ENCODE results near the gene SCAPER.

SCAPER gene

DNA sequence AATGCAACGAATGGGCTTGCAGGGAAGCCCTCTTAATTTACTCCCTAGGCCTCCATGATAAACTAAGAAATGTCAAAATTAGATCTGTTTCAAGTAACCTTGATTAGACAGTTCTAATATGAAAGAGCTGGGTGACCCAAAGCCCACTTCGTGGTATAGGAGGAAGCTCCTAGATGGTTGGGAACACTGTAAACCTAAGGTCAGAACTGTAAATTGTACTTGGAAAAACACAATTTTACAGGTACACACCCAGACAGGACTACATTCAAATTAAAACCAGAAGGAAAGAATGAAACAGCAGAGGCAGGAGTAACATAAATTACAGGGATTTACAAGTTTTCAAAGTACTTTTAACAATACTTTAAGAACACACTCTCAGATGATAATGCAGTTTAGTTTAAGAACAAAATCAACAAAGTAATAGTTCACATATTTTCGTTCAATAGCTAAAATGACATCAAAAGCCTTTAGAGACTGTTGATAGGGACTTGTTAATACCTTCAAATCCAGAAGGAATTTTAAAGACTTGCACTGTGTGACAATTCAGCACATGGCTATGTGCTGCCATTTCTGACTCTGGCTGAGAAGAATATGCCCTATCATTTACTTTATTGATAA, 550.2 kb downstream of the SCAPER start:
- no peaks in the 10 kb centered on the region for H3K4me1 ChIP-seq (ENCODE audit: control insufficient read depth, insufficient read depth, low read length)
- no peak overlapping the region for H3K9ac ChIP-seq (ENCODE audit: low read length in 2 of 2)
- H3K4me3 ChIP-seq (ENCODE audit: low read length in 2 of 2) = no peak overlapping the region
- no peaks in the 10 kb centered on the region for H3K9me3 ChIP-seq (ENCODE audit: control insufficient read depth in 2 of 2, low read length in 2 of 2)
- no peaks in the 10 kb centered on the region for H3K36me3 ChIP-seq (ENCODE audit: control insufficient read depth in 2 of 2, insufficient read depth in 2 of 2, low read length in 2 of 2)
- no peak overlapping the region for H3K27ac ChIP-seq (ENCODE audit: low read length)
- H3K27me3 ChIP-seq (ENCODE audit: control insufficient read depth in 1 of 2, insufficient read depth in 2 of 2, low read length in 2 of 2) = no peaks in the 10 kb centered on the region

DNA sequence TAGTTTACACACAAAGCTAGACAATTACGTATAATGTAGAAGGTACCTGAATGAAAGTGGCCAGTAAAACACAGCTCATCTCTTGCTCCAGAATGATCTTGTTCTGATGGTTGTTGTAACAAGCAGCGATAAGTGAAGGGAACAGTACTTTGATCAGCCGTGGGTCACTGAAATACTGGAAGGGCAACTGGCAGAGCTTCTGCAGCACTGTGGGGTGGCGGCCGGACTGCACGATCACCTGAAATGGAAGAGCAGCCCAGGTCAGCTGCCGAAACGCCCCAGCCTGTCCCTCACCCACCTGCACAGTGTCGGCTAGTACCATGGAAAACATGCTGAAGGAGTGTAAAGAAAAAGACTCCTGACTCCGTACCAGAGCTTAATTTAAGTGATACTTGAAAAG, 551.2 kb downstream of the SCAPER start:
- Histone ChIP-seq H3K27ac (ENCODE audit: low read length) (no peak overlapping the region), H3K4me1 (ENCODE audit: control insufficient read depth, insufficient read depth, low read length) (no peaks in the 10 kb centered on the region), H3K36me3 (ENCODE audit: control insufficient read depth in 2 of 2, insufficient read depth in 2 of 2, low read length in 2 of 2) (no peaks in the 10 kb centered on the region), H3K4me3 (ENCODE audit: low read length in 2 of 2) (peak overlapping the region; percentile 29 to 41), H3K27me3 (ENCODE audit: control insufficient read depth in 1 of 2, insufficient read depth in 2 of 2, low read length in 2 of 2) (no peaks in the 10 kb centered on the region), H3K9ac (ENCODE audit: low read length in 2 of 2) (peak overlapping the region in 1 of 2 donors; percentile 6), H3K9me3 (ENCODE audit: control insufficient read depth in 2 of 2, low read length in 2 of 2) (no peaks in the 10 kb centered on the region)

DNA sequence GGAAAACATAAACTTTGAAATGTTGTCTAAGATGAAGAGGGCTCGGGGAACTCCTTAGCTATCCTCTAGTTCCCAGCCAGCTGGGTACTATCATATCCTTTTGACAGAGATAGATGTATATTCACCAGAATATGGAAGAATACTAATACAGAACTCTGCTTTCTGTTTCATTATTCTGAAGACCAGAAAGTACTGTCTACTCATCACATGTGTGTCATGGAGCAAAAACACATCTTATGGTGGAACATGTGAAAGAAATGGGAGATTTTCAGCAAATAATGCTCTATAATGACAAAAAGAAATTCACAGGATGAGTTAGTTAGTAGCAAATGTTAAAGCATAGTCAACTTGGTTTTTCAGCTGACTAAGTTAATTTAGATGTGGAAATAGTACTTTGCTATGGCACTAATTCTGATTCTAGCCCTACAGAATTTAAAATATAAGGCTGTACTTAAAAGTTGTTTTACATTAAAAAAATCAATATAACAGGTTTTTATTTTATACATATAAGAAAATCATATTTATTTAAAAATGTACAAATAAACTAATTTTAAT, 552.0 kb downstream of the SCAPER start:
- Histone ChIP-seq H3K4me3 (ENCODE audit: low read length in 2 of 2) (peak overlapping the region in 1 of 2 donors; percentile 48), H3K9me3 (ENCODE audit: control insufficient read depth in 2 of 2, low read length in 2 of 2) (no peaks in the 10 kb centered on the region), H3K36me3 (ENCODE audit: control insufficient read depth in 2 of 2, insufficient read depth in 2 of 2, low read length in 2 of 2) (no peaks in the 10 kb centered on the region), H3K27me3 (ENCODE audit: control insufficient read depth in 1 of 2, insufficient read depth in 2 of 2, low read length in 2 of 2) (no peaks in the 10 kb centered on the region), H3K27ac (ENCODE audit: low read length) (no peak overlapping the region), H3K9ac (ENCODE audit: low read length in 2 of 2) (no peak overlapping the region), H3K4me1 (ENCODE audit: control insufficient read depth, insufficient read depth, low read length) (no peaks in the 10 kb centered on the region)

DNA sequence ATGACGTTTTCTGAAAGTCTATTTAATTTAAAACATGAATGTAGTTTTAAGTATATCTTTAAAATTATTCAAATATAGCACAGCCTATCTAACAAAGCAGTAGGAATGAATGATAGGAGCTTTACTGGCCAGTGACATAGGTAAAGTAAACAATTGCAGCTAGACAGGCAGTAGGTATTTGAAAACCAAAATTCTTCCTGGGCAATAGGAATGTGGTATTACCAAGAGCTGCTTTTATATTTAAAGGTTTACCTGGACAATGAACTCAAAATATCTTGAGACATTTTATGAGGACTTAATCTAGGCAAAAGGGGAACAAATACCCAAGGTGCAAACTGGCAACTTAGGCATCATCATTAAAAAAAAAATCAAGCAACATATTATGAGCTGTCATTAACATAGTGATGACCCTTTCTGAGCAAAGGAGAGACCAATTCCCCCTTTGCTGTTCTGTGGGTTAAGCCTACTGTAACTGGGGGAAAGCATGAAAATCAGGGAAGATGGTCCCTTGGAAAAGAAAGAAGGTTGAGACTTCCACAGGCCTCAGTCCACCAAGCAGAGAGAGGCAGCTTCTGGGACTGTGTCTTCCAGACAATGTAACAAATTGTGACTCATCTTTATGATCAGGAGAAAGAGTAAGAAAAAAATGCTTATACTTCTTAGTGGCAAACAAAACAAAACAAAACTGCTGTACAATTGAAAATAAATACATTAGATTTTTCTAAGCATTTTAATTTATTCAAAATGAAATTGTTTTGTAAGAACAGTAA, 555.7 kb downstream of the SCAPER start:
- H3K4me1 ChIP-seq (ENCODE audit: control insufficient read depth, insufficient read depth, low read length) = peaks cover 12% of the 10 kb centered on the region
- no peak overlapping the region for H3K27ac ChIP-seq (ENCODE audit: low read length)
- no peaks in the 10 kb centered on the region for H3K36me3 ChIP-seq (ENCODE audit: control insufficient read depth in 2 of 2, insufficient read depth in 2 of 2, low read length in 2 of 2)
- no peaks in the 10 kb centered on the region for H3K27me3 ChIP-seq (ENCODE audit: control insufficient read depth in 1 of 2, insufficient read depth in 2 of 2, low read length in 2 of 2)
- H3K9me3 ChIP-seq (ENCODE audit: control insufficient read depth in 2 of 2, low read length in 2 of 2) = no peaks in the 10 kb centered on the region
- no peak overlapping the region for H3K9ac ChIP-seq (ENCODE audit: low read length in 2 of 2)
- no peak overlapping the region for H3K4me3 ChIP-seq (ENCODE audit: low read length in 2 of 2)

DNA sequence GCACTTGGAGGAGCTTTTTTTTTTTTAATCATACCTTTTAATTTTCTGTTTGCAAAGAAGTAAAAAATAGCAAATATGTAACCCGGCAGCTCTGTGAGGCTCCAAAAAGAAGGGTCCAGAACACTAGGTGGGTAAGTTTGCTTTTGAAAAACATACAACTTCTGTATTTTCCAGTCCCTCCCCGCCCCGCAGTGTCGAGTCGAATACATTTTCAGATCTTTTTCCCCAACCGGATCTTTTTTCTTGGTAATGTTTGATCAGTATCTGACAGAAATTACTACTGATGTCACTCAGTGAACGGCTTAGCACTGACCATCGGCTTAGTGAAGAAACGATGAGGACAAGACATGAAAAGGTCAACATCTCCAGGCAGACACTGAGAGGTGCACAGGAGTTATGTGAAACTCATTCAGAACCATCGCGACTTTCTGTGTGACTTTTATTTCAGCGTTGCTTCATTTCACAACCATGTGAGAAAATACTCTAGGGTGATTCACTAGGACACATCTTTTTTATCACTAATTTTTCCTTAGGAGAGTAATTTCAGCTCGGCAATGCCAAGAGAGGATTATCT, 557.6 kb downstream of the SCAPER start:
- H3K27me3 ChIP-seq (ENCODE audit: control insufficient read depth in 1 of 2, insufficient read depth in 2 of 2, low read length in 2 of 2) = no peaks in the 10 kb centered on the region

DNA sequence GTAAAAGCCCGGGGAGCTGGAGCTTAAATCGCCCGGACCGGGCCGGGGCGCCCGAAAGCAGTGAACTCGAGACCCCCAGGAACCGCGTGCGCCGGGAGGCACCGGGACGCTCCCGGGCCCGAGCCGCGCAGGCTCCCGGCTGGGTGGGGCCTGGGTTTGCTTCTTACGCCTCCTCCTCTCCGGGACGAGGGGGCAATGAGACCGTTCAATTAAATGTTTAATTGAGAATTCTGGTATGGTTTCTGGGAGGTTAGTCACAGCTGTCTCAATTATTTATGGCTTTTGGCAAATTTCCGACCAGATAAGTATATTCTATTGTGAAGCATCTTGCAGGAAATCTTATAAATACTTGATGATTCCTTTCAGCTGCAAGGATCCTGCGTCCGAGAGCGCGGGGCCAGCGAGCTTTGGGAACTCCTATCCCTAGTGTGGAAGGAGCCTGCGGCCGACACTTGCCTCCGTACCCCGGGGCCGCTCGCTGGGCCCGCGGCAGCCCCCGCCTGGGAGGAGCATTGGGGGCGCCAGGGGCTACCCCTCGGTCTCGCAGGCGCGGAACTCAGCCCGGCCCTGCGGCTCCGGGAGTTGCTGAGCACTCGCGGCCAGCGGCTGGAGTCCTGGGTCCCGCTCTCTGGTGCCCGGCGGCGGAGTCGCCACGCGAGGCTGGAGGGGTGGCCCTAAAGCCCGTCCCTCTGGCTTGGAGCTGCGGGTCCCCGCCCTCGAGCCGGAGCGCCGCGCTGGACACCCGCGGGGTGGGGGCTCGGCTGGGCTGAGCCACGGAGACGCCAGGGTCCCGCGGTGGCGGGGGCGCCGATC, 558.3 kb downstream of the SCAPER start:
- H3K27ac ChIP-seq (ENCODE audit: low read length) = peak overlapping the region; percentile 81

More for the DNA sequence above, 557.6 kb downstream of the SCAPER start:
- H3K36me3 ChIP-seq (ENCODE audit: control insufficient read depth in 2 of 2, insufficient read depth in 2 of 2, low read length in 2 of 2) = no peaks in the 10 kb centered on the region
- no peaks in the 10 kb centered on the region for H3K9me3 ChIP-seq (ENCODE audit: control insufficient read depth in 2 of 2, low read length in 2 of 2)
- peaks cover 24% of the 10 kb centered on the region for H3K4me1 ChIP-seq (ENCODE audit: control insufficient read depth, insufficient read depth, low read length)
- H3K27ac ChIP-seq (ENCODE audit: low read length) = peak overlapping the region; percentile 81
- H3K9ac ChIP-seq (ENCODE audit: low read length in 2 of 2) = peak overlapping the region; percentile 74
- peak overlapping the region; percentile 73 to 77 for H3K4me3 ChIP-seq (ENCODE audit: low read length in 2 of 2)

DNA sequence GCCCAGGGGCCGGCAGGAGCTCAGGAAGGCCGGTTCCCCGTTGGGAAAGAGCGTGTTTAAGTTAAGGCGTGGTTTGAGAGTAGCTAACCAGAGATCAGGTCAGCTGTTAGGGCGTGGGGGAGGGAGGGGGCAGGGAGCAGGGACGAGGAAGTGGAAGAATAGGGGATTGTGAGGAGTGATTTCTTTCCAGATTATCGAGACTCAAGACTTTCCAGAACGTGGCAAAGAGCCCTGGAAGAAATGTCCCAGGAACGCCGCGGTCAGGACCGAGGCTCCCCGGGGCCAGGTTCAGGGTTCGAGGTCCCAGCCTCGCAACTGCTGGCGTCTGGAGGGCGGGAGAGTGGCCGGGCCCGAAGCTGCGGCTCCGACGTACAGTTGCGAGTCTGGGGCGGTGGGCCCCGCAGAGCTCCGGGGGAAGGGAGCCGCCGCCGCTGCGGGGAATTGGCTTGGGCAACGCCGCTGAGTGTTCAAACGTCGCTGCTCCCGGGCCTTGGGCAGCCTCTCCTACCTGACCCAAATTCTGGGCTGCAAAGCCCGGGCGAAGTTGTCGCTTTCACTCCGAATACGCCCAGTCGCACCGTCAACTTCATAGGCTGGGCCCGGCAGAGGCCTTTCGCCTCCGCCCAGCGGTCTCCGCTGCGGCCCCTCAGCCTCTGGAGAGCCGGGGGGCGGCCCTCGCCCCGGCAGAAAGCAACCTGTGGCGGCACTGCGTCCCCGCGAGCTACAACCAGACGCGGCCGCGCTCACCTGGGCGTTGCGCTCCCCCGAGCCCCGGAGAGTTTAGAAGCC, 559.1 kb downstream of the SCAPER start:
- Histone ChIP-seq H3K36me3 (ENCODE audit: control insufficient read depth in 2 of 2, insufficient read depth in 2 of 2, low read length in 2 of 2) (no peaks in the 10 kb centered on the region), H3K4me1 (ENCODE audit: control insufficient read depth, insufficient read depth, low read length) (peaks cover 37% of the 10 kb centered on the region), H3K27me3 (ENCODE audit: control insufficient read depth in 1 of 2, insufficient read depth in 2 of 2, low read length in 2 of 2) (no peaks in the 10 kb centered on the region), H3K27ac (ENCODE audit: low read length) (peak overlapping the region; percentile 81), H3K9me3 (ENCODE audit: control insufficient read depth in 2 of 2, low read length in 2 of 2) (no peaks in the 10 kb centered on the region), H3K9ac (ENCODE audit: low read length in 2 of 2) (peak overlapping the region; percentile 74), H3K4me3 (ENCODE audit: low read length in 2 of 2) (peak overlapping the region; percentile 73 to 77)

More for the DNA sequence above, 558.3 kb downstream of the SCAPER start:
- Histone ChIP-seq H3K27me3 (ENCODE audit: control insufficient read depth in 1 of 2, insufficient read depth in 2 of 2, low read length in 2 of 2) (no peaks in the 10 kb centered on the region), H3K9ac (ENCODE audit: low read length in 2 of 2) (peak overlapping the region; percentile 74), H3K9me3 (ENCODE audit: control insufficient read depth in 2 of 2, low read length in 2 of 2) (no peaks in the 10 kb centered on the region), H3K36me3 (ENCODE audit: control insufficient read depth in 2 of 2, insufficient read depth in 2 of 2, low read length in 2 of 2) (no peaks in the 10 kb centered on the region), H3K4me3 (ENCODE audit: low read length in 2 of 2) (peak overlapping the region; percentile 73 to 77), H3K4me1 (ENCODE audit: control insufficient read depth, insufficient read depth, low read length) (peaks cover 29% of the 10 kb centered on the region)

DNA sequence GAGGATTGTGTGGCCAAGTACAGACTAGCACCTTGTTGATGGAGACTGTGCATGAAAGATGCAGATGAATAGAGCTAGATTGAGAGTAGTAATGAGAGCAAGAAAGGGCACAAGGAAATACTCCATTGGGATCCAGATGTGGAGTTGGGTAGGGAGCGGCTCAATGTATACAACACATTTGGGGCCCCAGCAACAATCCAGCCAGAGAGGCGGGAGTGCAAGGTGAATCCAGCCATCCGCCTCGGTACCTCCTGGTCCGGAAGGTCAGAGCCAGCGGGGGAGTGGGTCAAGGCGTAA, 559.6 kb downstream of the SCAPER start:
- Histone ChIP-seq H3K27ac (ENCODE audit: low read length) (peak overlapping the region; percentile 81), H3K9ac (ENCODE audit: low read length in 2 of 2) (peak overlapping the region; percentile 74), H3K36me3 (ENCODE audit: control insufficient read depth in 2 of 2, insufficient read depth in 2 of 2, low read length in 2 of 2) (no peaks in the 10 kb centered on the region), H3K4me1 (ENCODE audit: control insufficient read depth, insufficient read depth, low read length) (peaks cover 43% of the 10 kb centered on the region), H3K4me3 (ENCODE audit: low read length in 2 of 2) (peak overlapping the region; percentile 73 to 77), H3K27me3 (ENCODE audit: control insufficient read depth in 1 of 2, insufficient read depth in 2 of 2, low read length in 2 of 2) (no peaks in the 10 kb centered on the region), H3K9me3 (ENCODE audit: control insufficient read depth in 2 of 2, low read length in 2 of 2) (no peaks in the 10 kb centered on the region)

DNA sequence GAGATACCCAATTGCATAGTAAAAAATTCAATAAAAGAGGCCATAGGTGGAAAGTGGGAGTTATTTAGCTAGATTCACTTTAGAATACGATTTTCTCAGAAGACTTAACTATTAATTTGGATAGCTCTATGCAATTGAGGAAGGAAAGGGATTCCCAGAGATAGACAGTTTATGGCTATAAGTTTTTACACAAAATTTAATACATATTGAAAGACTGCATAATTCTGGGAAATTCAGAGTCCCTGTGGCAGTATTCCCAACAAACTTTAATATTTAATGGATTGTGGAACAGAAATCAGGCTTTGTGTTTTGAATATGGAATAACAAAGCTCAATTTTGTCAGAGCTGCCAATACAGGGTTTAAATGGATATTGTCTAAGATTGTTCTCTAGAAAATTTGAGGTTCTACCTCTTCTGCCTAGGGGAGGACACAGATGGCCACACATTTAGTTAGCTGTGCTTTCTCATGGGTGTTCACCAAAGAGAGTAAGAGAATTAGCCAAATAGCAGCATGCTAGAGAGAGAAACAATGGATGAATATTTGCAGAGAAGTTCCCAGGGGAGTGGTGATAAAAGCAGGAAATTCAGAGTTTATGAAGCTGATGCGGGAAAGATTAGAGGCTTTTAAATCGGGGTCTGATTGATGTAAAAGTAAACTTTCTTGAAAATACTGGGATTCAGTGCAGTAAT, 560.1 kb downstream of the SCAPER start:
- Histone ChIP-seq H3K36me3 (ENCODE audit: control insufficient read depth in 2 of 2, insufficient read depth in 2 of 2, low read length in 2 of 2) (no peaks in the 10 kb centered on the region), H3K9me3 (ENCODE audit: control insufficient read depth in 2 of 2, low read length in 2 of 2) (no peaks in the 10 kb centered on the region), H3K27me3 (ENCODE audit: control insufficient read depth in 1 of 2, insufficient read depth in 2 of 2, low read length in 2 of 2) (no peaks in the 10 kb centered on the region), H3K27ac (ENCODE audit: low read length) (peak overlapping the region; percentile 81), H3K4me1 (ENCODE audit: control insufficient read depth, insufficient read depth, low read length) (peaks cover 47% of the 10 kb centered on the region), H3K9ac (ENCODE audit: low read length in 2 of 2) (peak overlapping the region; percentile 74), H3K4me3 (ENCODE audit: low read length in 2 of 2) (peak overlapping the region; percentile 73 to 77)

Measured in stomach smooth muscle (tissue), 2 donors.